IMR-90 (cell line): ENCODE measurements around the gene AKT3. TPM values are rescaled to one million over a fixed set of nuclear protein-coding genes. Genes with fewer than 3 reads are reported as not detected.

Experiments used
- ATAC-seq: fragments of 200-7000 bp; cut with Tn5 transposase; 2 replicates; pipeline ENCODE4 v1.9.1; 2020; ENCODE audit warnings: low read depth, mild to moderate bottlenecking, moderate library complexity
- BruUV-seq: library from RNA; stranded (reverse); fragments of 400-500 nt; replicated peaks from 2 replicates; lab custom pipeline; 2021; lab: Mats Ljungman, UMichigan
- CTCF ChIA-PET: fragments of 300-600 bp; formaldehyde crosslinking; extraction: SDS; loops from one replicate; lab custom pipeline; 2021; ENCODE audit warnings: antibody characterized with exemption; lab: Yijun Ruan, JAX
- POLR2A ChIA-PET: fragments of 300-600 bp; sonication (Branson Sonifier 250); formaldehyde crosslinking; loops from one replicate; lab custom pipeline; 2022; ENCODE audit warnings: antibody characterized with exemption; ENCODE audit not compliant: unreplicated experiment; lab: Charles Lee
- DNase-seq: peaks from one replicate; pipeline ENCODE4 v3.0.0; 2013
- H2AFZ ChIP-seq: replicated peaks from 2 replicates; pipeline ENCODE3; 2013; ENCODE audit warnings: low read length, mild to moderate bottlenecking; ENCODE audit not compliant: poor library complexity
- H2AK5ac ChIP-seq: 2 replicates; pipeline ENCODE4 v1.6.1; 2013; ENCODE audit warnings: low read depth, low read length, inconsistent platforms
- H2AK9ac ChIP-seq: replicated peaks from 2 replicates; pipeline ENCODE3; 2013; ENCODE audit warnings: mild to moderate bottlenecking, low read depth, low read length, moderate library complexity; ENCODE audit not compliant: poor library complexity
- H2BK120ac ChIP-seq: 2 replicates; pipeline ENCODE4 v1.6.1; 2013; ENCODE audit warnings: low read depth, low read length, inconsistent platforms
- H2BK15ac ChIP-seq: 3 replicates; pipeline ENCODE4 v1.6.1; 2013; ENCODE audit warnings: low read depth, low read length, inconsistent platforms
- H2BK20ac ChIP-seq: 2 replicates; pipeline ENCODE4 v1.6.1; 2013; ENCODE audit warnings: low read depth, mild to moderate bottlenecking, inconsistent platforms, low read length, moderate library complexity
- H2BK5ac ChIP-seq: 2 replicates; pipeline ENCODE4 v1.6.1; 2013; ENCODE audit warnings: mild to moderate bottlenecking, low read depth, low read length, inconsistent platforms; ENCODE audit not compliant: poor library complexity, severe bottlenecking
- H3K14ac ChIP-seq: replicated peaks from 2 replicates; pipeline ENCODE4 v1.6.1; 2013; ENCODE audit warnings: low read depth, low read length, inconsistent platforms
- H3K18ac ChIP-seq: 2 replicates; pipeline ENCODE4 v1.6.1; 2013; ENCODE audit warnings: low read depth, low read length, control low read depth
- H3K23ac ChIP-seq: 2 replicates; pipeline ENCODE4 v1.6.1; 2013; ENCODE audit warnings: low read depth, low read length, inconsistent platforms
- H3K27ac ChIP-seq: 2 replicates; pipeline ENCODE4 v1.5.1; 2013; ENCODE audit warnings: mild to moderate bottlenecking, control low read depth, low read length; ENCODE audit not compliant: insufficient read depth
- H3K27me3 ChIP-seq: 2 replicates; pipeline ENCODE4 v1.6.1; 2013; ENCODE audit warnings: low read length; ENCODE audit not compliant: control insufficient read depth, insufficient read depth
- H3K36me3 ChIP-seq: 2 replicates; pipeline ENCODE4 v1.6.1; 2013; ENCODE audit warnings: low read length, mixed read lengths; ENCODE audit not compliant: control insufficient read depth, insufficient read depth
- H3K4ac ChIP-seq: 2 replicates; pipeline ENCODE4 v1.6.1; 2013; ENCODE audit warnings: low read depth, low read length, inconsistent platforms
- H3K4me1 ChIP-seq: 2 replicates; pipeline ENCODE4 v1.6.1; 2013; ENCODE audit warnings: low read length, mixed read lengths; ENCODE audit not compliant: control insufficient read depth, insufficient read depth
- H3K4me2 ChIP-seq: 2 replicates; pipeline ENCODE4 v1.6.1; 2013; ENCODE audit warnings: low read depth, mild to moderate bottlenecking, control low read depth, low read length, moderate library complexity
- H3K4me3 ChIP-seq: 2 replicates; pipeline ENCODE4 v1.5.1; 2013; ENCODE audit warnings: low read depth, mild to moderate bottlenecking, control low read depth, low read length, moderate library complexity; ENCODE audit not compliant: insufficient read depth
- H3K56ac ChIP-seq: 2 replicates; pipeline ENCODE4 v1.6.1; 2013; ENCODE audit warnings: low read length, inconsistent platforms; ENCODE audit not compliant: insufficient read depth; ENCODE audit errors: extremely low read depth
- H3K79me1 ChIP-seq, 2 experiments: 2 replicates each; pipeline ENCODE4 v1.6.1; 2013; ENCODE audit warnings: low read length in 2 of 2, inconsistent platforms in 1 of 2, low read depth in 1 of 2
- H3K9ac ChIP-seq: 2 replicates; pipeline ENCODE4 v1.6.1; 2013; ENCODE audit warnings: low read depth, low read length, control low read depth
- H3K9me1 ChIP-seq: 2 replicates; pipeline ENCODE4 v1.6.1; 2013; ENCODE audit warnings: low read length, inconsistent platforms; ENCODE audit not compliant: insufficient read depth
- H3K9me3 ChIP-seq: 2 replicates; pipeline ENCODE4 v1.6.1; 2013; ENCODE audit warnings: low read length; ENCODE audit not compliant: control insufficient read depth, insufficient read depth
- H4K20me1 ChIP-seq: 2 replicates; pipeline ENCODE4 v1.6.1; 2013; ENCODE audit warnings: low read length, inconsistent platforms; ENCODE audit not compliant: insufficient read depth
- H4K5ac ChIP-seq: 2 replicates; pipeline ENCODE4 v1.6.1; 2013; ENCODE audit warnings: mild to moderate bottlenecking, low read depth, low read length, control low read depth
- H4K8ac ChIP-seq, 2 experiments: 2 replicates each; pipeline ENCODE4 v1.6.1; 2013; ENCODE audit warnings: low read depth in 2 of 2, low read length in 2 of 2, control low read depth in 1 of 2, inconsistent platforms in 1 of 2
- H4K91ac ChIP-seq: 2 replicates; pipeline ENCODE4 v1.6.1; 2013; ENCODE audit warnings: low read depth, low read length, inconsistent platforms; ENCODE audit not compliant: insufficient read depth
- CEBPB ChIP-seq: IDR thresholded peaks from 2 replicates; pipeline ENCODE4 v1.6.1; 2012; ENCODE audit warnings: low read depth, low read length, improper control_type of control experiment
- ELK1 ChIP-seq: fragments of 150-350 bp; IDR thresholded peaks from 2 replicates; pipeline ENCODE4 v1.6.1; 2016; ENCODE audit warnings: low read depth, mild to moderate bottlenecking, low read length, moderate library complexity, borderline replicate concordance
- WGBS, 2 experiments: methylation state at CpG; one replicate each; pipeline versions ENCODE4 v1.1.5 to v1.1.7; 2013; ENCODE audit warnings: missing lambda C conversion rate in 2 of 2; ENCODE audit not compliant: insufficient read length in 1 of 2; ENCODE audit errors: extremely low coverage in 2 of 2; 5-methylcytosine and 5-hydroxymethylcytosine counted together
- dilution Hi-C: fragments of 300-500 bp; cut with HindIII; formaldehyde crosslinking; loops from one replicate; pipeline ENCODE4 v1.14.3; 2018; ENCODE audit warnings: low sequenced_read_pairs; ENCODE audit not compliant: unreplicated experiment
- in situ Hi-C: fragments of 300-500 bp; cut with MboI; formaldehyde crosslinking; loops from 3 replicates; pipeline ENCODE4 v1.14.3; 2019; ENCODE audit warnings: low sequenced_read_pairs, inconsistent platforms, mixed read lengths
- intact Hi-C: fragments of 100-400 bp; cut with micrococcal nuclease; formaldehyde crosslinking; loops from 2 replicates; pipeline ENCODE4 v1.10.0; 2022
- polyA plus RNA-seq, 3 experiments: library from polyadenylated mRNA; depleted of rRNA; stranded (reverse); fragments of >200 nt; gene quantifications; 2 replicates each; pipeline ENCODE4 v1.2.3, GENCODE V29; 2012; ENCODE audit warnings: low replicate concordance in 1 of 3
- total RNA-seq: library from RNA; depleted of rRNA; stranded (reverse); fragments of >200 nt; gene quantifications from 2 replicates; pipeline ENCODE4 v1.2.3, GENCODE V29; 2012

Gene AKT3
- total and polyA plus RNA-seq, 2 of the 4 experiments (the other 2 are of a cell fraction), result 15.2 to 19.4 TPM

GRCh38 chr1:243706563-243706962 is 143.5 kb downstream of the AKT3 start:
- in situ Hi-C loops (no loop called here), intact Hi-C loops (loop anchor here (5.0 kb wide), 1 partner anchor 359 kb away; no protein-coding TSS in a partner anchor), dilution Hi-C loops (no loop called here)
- DNase-seq (no peak), ATAC-seq (no peak)
- H3K4ac ChIP-seq, result no peak overlapping the region
- H4K8ac ChIP-seq, result peak overlapping the region in 1 of 2 experiments; percentile 9; a peak in 1 of 4 replicates
- 83% methylated on average over 1 of the region's 2 CpGs; no CpG with 5 or more reads in 1 of the 2 experiments for WGBS, 2 experiments
- no peak overlapping the region for H4K5ac ChIP-seq
- H3K4me2 ChIP-seq, result no peak overlapping the region
- peaks cover 16 to 28% of the 10 kb centered on the region in 2 experiments for H3K79me1 ChIP-seq
- H3K36me3 ChIP-seq, result peaks cover 3% of the 10 kb centered on the region; the same call in 1 of the 2 replicates
- H3K9ac ChIP-seq, result no peak overlapping the region
- peak overlapping the region; percentile 25; the same call in 1 of the 2 replicates for H3K18ac ChIP-seq
- ChIA-PET CTCF (no interaction called here), POLR2A (no interaction called here)
- no peak for TF ChIP-seq ELK1
- TF ChIP-seq CEBPB, result no peak
- no TSS peak for BruUV-seq
- no peak overlapping the region for H2AFZ ChIP-seq
- no peak overlapping the region for H2BK15ac ChIP-seq
- no peak overlapping the region for H2AK9ac ChIP-seq
- H4K20me1 ChIP-seq, result no peaks in the 10 kb centered on the region
- H3K9me3 ChIP-seq, result no peaks in the 10 kb centered on the region
- no peak overlapping the region for H2BK20ac ChIP-seq
- no peak overlapping the region for H2BK5ac ChIP-seq
- 0 out of 2 replicates have a peak overlapping the region, but pooled peaks have one; percentile 13 for H2AK5ac ChIP-seq
- H3K23ac ChIP-seq, result no peak overlapping the region
- 0 out of 2 replicates have a peak, but pooled peaks cover 2% of the 10 kb centered on the region for H3K4me1 ChIP-seq
- H3K9me1 ChIP-seq, result peaks cover 4% of the 10 kb centered on the region; the same call in 1 of the 2 replicates
- H4K91ac ChIP-seq, result no peak overlapping the region
- no peak overlapping the region for H3K27ac ChIP-seq
- no peak overlapping the region for H2BK120ac ChIP-seq
- H3K56ac ChIP-seq, result no peak overlapping the region
- H3K4me3 ChIP-seq, result no peak overlapping the region
- 0 out of 2 replicates have a peak overlapping the region, but pooled peaks have one; percentile 31 for H3K14ac ChIP-seq
- no peaks in the 10 kb centered on the region for H3K27me3 ChIP-seq
